GM12878 (cell line): ENCODE data around the gene NKX6-1. TPM values are rescaled to one million over a fixed set of nuclear protein-coding genes. Genes with fewer than 3 reads are reported as not detected.

ENCODE experiments used
- BHLHE40 ChIP-seq, 2 experiments: fragments of 450-650 bp in 1 of 2; IDR thresholded peaks; 2 replicates each; pipeline ENCODE4 v1.6.1; 2011 to 2017; ENCODE audit warnings: low read depth in 2 of 2, borderline replicate concordance in 1 of 2, improper control_type of control experiment in 1 of 2, low read length in 1 of 2, mild to moderate bottlenecking in 1 of 2
- CBX5 ChIP-seq: sonication (generic); IDR thresholded peaks from 2 replicates; pipeline ENCODE4 v1.6.1; 2016; ENCODE audit warnings: low read depth, moderate library complexity, mild to moderate bottlenecking, inconsistent platforms
- CHD1 ChIP-seq: IDR thresholded peaks from 2 replicates; pipeline ENCODE4 v1.6.1; 2012; ENCODE audit warnings: low read depth, low read length, improper control_type of control experiment
- CHD2 ChIP-seq: IDR thresholded peaks from 2 replicates; pipeline ENCODE4 v1.6.1; 2011; ENCODE audit warnings: low read depth, low read length, improper control_type of control experiment, borderline replicate concordance
- CHD4 ChIP-seq: fragments of 200-600 bp; sonication (generic); IDR thresholded peaks from 2 replicates; pipeline ENCODE4 v1.6.1; 2016; ENCODE audit warnings: mild to moderate bottlenecking
- E4F1 ChIP-seq: fragments of 450-650 bp; IDR thresholded peaks from 2 replicates; pipeline ENCODE4 v1.6.1; 2018; ENCODE audit warnings: borderline replicate concordance, mild to moderate bottlenecking; ENCODE audit not compliant: partially characterized antibody
- EP300 ChIP-seq, 2 experiments: fragments of 150-350 bp in 1 of 2; IDR thresholded peaks; 2 replicates each; pipeline ENCODE4 v1.6.1; 2011 to 2012; ENCODE audit warnings: low read depth in 2 of 2, low read length in 2 of 2, borderline replicate concordance in 1 of 2, improper control_type of control experiment in 1 of 2, inconsistent platforms in 1 of 2; ENCODE audit not compliant: control insufficient read depth in 1 of 2
- GABPA ChIP-seq: IDR thresholded peaks from 2 replicates; pipeline ENCODE4 v1.6.1; 2014; ENCODE audit warnings: antibody characterized with exemption, low read depth, mild to moderate bottlenecking, inconsistent platforms
- JUNB ChIP-seq: IDR thresholded peaks from 2 replicates; pipeline ENCODE4 v1.6.1; 2016; ENCODE audit warnings: antibody characterized with exemption, mild to moderate bottlenecking
- MLLT1 ChIP-seq: fragments of 450-650 bp; IDR thresholded peaks from 2 replicates; pipeline ENCODE4 v1.6.1; 2016; ENCODE audit warnings: mild to moderate bottlenecking
- NBN ChIP-seq: fragments of 450-650 bp; IDR thresholded peaks from 2 replicates; pipeline ENCODE4 v1.6.1; 2016
- NFYB ChIP-seq: IDR thresholded peaks from 2 replicates; pipeline ENCODE4 v1.6.1; 2011; ENCODE audit warnings: low read depth, mild to moderate bottlenecking, low read length, improper control_type of control experiment, moderate library complexity; ENCODE audit not compliant: insufficient read depth
- NR2C1 ChIP-seq: fragments of 450-650 bp; IDR thresholded peaks from 2 replicates; pipeline ENCODE4 v1.6.1; 2017; ENCODE audit warnings: antibody characterized with exemption, mild to moderate bottlenecking, moderate library complexity
- PML ChIP-seq: IDR thresholded peaks from 2 replicates; pipeline ENCODE4 v1.6.1; 2012; ENCODE audit warnings: low read length, inconsistent platforms
- POU2F2 ChIP-seq: IDR thresholded peaks from 3 replicates; pipeline ENCODE4 v1.6.1; 2011; ENCODE audit warnings: low read depth, mild to moderate bottlenecking, low read length, borderline replicate concordance
- RAD21 ChIP-seq: IDR thresholded peaks from 2 replicates; pipeline ENCODE4 v1.6.1; 2011; ENCODE audit warnings: mild to moderate bottlenecking, low read depth, low read length, moderate library complexity; ENCODE audit not compliant: insufficient read depth
- RAD51 ChIP-seq: fragments of 450-650 bp; IDR thresholded peaks from 2 replicates; pipeline ENCODE4 v1.6.1; 2016; ENCODE audit warnings: moderate library complexity, mild to moderate bottlenecking, inconsistent platforms
- RCOR1 ChIP-seq: conservative IDR thresholded peaks from 2 replicates; pipeline ENCODE4 v1.6.1; 2012; ENCODE audit warnings: low read depth, low read length, improper control_type of control experiment
- SIN3A ChIP-seq: IDR thresholded peaks from 2 replicates; pipeline ENCODE4 v1.6.1; 2012; ENCODE audit warnings: low read depth, low read length, improper control_type of control experiment
- SMAD5 ChIP-seq: IDR thresholded peaks from 2 replicates; pipeline ENCODE4 v1.6.1; 2016; ENCODE audit warnings: antibody characterized with exemption, low read depth
- SMC3 ChIP-seq: IDR thresholded peaks from 2 replicates; pipeline ENCODE4 v1.6.1; 2011; ENCODE audit warnings: low read length, improper control_type of control experiment, borderline replicate concordance
- SREBF2 ChIP-seq: IDR thresholded peaks from 2 replicates; pipeline ENCODE4 v1.6.1; 2012; ENCODE audit warnings: mild to moderate bottlenecking, low read length
- STAT3 ChIP-seq: IDR thresholded peaks from 2 replicates; pipeline ENCODE4 v1.6.1; 2011; ENCODE audit warnings: low read depth, low read length, improper control_type of control experiment
- ZNF24 ChIP-seq: fragments of 450-650 bp; IDR thresholded peaks from 2 replicates; pipeline ENCODE4 v1.6.1; 2017; ENCODE audit warnings: antibody characterized with exemption, mild to moderate bottlenecking
- polyA plus RNA-seq, 11 experiments: library from polyadenylated mRNA; depleted of rRNA in 4 of 11; unstranded in 6 of 11; stranded (reverse) in 5 of 11; fragments of >200 nt; fragmentation: Nextera tagmentation in 4 of 11; fragmentation: Illumina TruSeq in 1 of 11; extraction: Ambion mirVana in 4 of 11; extraction: Trizol in 1 of 11; gene quantifications; 1 replicate in 1 of 11; 2 replicates in 10 of 11; pipeline versions ENCODE4 v1.2.1 to v1.2.3, GENCODE V29; 2011 to 2016; ENCODE audit warnings: inconsistent platforms in 2 of 11, missing spikeins in 2 of 11, low read depth in 1 of 11
- total RNA-seq, 4 experiments: library from RNA; depleted of rRNA in 3 of 4; stranded (reverse); fragments of >200 nt in 3 of 4; fragmentation: Illumina TruSeq in 1 of 4; extraction: Trizol in 1 of 4; gene quantifications; 2 replicates each; pipeline versions ENCODE4 v1.2.1 to v1.2.3, GENCODE V29; 2013 to 2021
- TF ChIP-seq, protein P1 (sequence below): IDR thresholded peaks from 2 replicates; pipeline ENCODE4 v1.6.1; 2011; ENCODE audit warnings: borderline replicate concordance, low read depth, mild to moderate bottlenecking, moderate library complexity, low read length; ENCODE audit not compliant: insufficient read depth, poor library complexity, severe bottlenecking
- TF ChIP-seq, protein P2 (sequence below): IDR thresholded peaks from 2 replicates; pipeline ENCODE4 v1.6.1; 2011; ENCODE audit warnings: low read depth, mild to moderate bottlenecking, low read length, moderate library complexity, borderline replicate concordance; ENCODE audit errors: extremely low read depth

The NKX6-1 gene
- total and polyA plus RNA-seq, 10 of the 15 experiments (the other 5 are each of a cell fraction or from before 2014, with no cell fraction given) = not detected

GRCh38 chr4:84503495-84504437 lies 4.7 kb upstream of the NKX6-1 start (continued):
- TF ChIP-seq NBN (no peak), CHD4 (no peak), RCOR1 (no peak), EP300 (IDR thresholded peaks at IDR 0.05; ENCODE audit: borderline replicate concordance in 1 of 2, control insufficient read depth in 1 of 2, low read depth in 2 of 2, low read length in 2 of 2) (no peak), MLLT1 (no peak), CHD2 (no peak), RAD51 (no peak), SREBF2 (no peak), PML (no peak), GABPA (no peak), SIN3A (no peak), BHLHE40 (IDR thresholded peaks at IDR 0.05; ENCODE audit: borderline replicate concordance in 1 of 2, low read depth in 2 of 2, low read length in 1 of 2) (no peak), RAD21 (peak; percentile 82), STAT3 (no peak), POU2F2 (0 out of 3 replicates have a peak, but pooled peaks have one; percentile 25), NR2C1 (no peak), ZNF24 (no peak), SMAD5 (no peak), CHD1 (no peak), NFYB (no peak), JUNB (no peak), SMC3 (peak; percentile 66), CBX5 (no peak), E4F1 (no peak)
- TF ChIP-seq, protein P1, sequence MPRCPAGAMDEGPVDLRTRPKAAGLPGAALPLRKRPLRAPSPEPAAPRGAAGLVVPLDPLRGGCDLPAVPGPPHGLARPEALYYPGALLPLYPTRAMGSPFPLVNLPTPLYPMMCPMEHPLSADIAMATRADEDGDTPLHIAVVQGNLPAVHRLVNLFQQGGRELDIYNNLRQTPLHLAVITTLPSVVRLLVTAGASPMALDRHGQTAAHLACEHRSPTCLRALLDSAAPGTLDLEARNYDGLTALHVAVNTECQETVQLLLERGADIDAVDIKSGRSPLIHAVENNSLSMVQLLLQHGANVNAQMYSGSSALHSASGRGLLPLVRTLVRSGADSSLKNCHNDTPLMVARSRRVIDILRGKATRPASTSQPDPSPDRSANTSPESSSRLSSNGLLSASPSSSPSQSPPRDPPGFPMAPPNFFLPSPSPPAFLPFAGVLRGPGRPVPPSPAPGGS = no peak
- TF ChIP-seq, protein P2, sequence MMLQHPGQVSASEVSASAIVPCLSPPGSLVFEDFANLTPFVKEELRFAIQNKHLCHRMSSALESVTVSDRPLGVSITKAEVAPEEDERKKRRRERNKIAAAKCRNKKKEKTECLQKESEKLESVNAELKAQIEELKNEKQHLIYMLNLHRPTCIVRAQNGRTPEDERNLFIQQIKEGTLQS = no peak
